Sigmoid colon (tissue), 4 donors: ENCODE results near the gene ADCY3.

ENCODE experiments used
- EP300 ChIP-seq, 4 donors: sonication (generic); formaldehyde crosslinking; IDR thresholded peaks; one replicate each; pipeline ENCODE4 v1.6.1; 2017; ENCODE audit warnings: antibody characterized with exemption in 4 of 4
- POLR2A ChIP-seq, 2 donors: fragments of 450-650 bp; IDR thresholded peaks; one replicate each; pipeline ENCODE4 v1.6.1; 2016; ENCODE audit warnings: antibody characterized with exemption in 2 of 2, mild to moderate bottlenecking in 2 of 2, moderate library complexity in 2 of 2
- TF ChIP-seq, protein P1 (sequence below), 4 experiments: fragments of 450-650 bp in 3 of 4; fragments of 200-600 bp in 1 of 4; IDR thresholded peaks; one replicate each; pipeline ENCODE4 v1.5.1; 2016 to 2019; ENCODE audit warnings: antibody characterized with exemption in 4 of 4, mild to moderate bottlenecking in 3 of 4, moderate library complexity in 2 of 4

DNA sequence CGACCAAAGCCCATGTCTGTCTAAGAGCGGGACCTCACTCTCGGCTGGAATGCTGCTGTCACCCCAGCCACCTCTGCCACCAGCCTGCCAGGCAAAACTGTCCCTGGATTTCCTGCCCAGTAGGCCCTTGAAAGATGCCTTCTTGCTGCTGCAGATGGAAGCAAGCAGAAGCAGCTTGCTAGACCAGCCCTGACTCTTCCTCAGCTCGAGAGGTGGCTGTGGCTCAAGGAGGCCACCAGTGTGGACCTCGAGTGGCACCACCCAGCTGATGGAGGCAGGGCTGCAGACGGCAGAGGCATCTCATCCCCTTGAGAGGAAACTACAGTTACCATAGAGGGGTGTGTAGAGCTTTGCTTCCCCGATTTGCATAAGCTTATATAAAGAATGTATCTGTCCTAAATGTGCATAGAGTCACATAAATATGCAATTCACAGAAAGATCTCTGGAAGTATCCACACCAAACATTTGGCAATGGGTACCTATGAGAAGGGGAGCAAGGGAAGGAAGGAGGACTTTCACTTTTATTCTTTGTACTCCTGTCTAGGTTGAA, 20.6 kb downstream of the ADCY3 start:
- TF ChIP-seq, protein P1, sequence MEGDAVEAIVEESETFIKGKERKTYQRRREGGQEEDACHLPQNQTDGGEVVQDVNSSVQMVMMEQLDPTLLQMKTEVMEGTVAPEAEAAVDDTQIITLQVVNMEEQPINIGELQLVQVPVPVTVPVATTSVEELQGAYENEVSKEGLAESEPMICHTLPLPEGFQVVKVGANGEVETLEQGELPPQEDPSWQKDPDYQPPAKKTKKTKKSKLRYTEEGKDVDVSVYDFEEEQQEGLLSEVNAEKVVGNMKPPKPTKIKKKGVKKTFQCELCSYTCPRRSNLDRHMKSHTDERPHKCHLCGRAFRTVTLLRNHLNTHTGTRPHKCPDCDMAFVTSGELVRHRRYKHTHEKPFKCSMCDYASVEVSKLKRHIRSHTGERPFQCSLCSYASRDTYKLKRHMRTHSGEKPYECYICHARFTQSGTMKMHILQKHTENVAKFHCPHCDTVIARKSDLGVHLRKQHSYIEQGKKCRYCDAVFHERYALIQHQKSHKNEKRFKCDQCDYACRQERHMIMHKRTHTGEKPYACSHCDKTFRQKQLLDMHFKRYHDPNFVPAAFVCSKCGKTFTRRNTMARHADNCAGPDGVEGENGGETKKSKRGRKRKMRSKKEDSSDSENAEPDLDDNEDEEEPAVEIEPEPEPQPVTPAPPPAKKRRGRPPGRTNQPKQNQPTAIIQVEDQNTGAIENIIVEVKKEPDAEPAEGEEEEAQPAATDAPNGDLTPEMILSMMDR (IDR thresholded peaks at IDR 0.05), result no peak
- TF ChIP-seq POLR2A (IDR thresholded peaks at IDR 0.05) (no peak), EP300 (IDR thresholded peaks at IDR 0.05) (no peak)
